Cardiac fibroblast (primary cell): ENCODE measurements around the gene HOXA4.

ENCODE experiments used
- DNase-seq, 2 donors: peaks; one replicate each; pipeline versions ENCODE4 v3.0.0 to v3.0.0-alpha.2; 2010; ENCODE audit warnings: low read depth in 2 of 2
- H3K4me3 ChIP-seq, 2 donors: replicated peaks in 1 of 2; 1 replicate in 1 of 2; 2 replicates in 1 of 2; pipeline ENCODE4 v1.5.1; 2011; ENCODE audit warnings: low read depth in 2 of 2, low read length in 2 of 2, mild to moderate bottlenecking in 2 of 2, moderate library complexity in 1 of 2
- TF ChIP-seq, protein P1 (sequence below): IDR thresholded peaks from one replicate; pipeline ENCODE4 v1.5.1; 2011; ENCODE audit warnings: low read depth, mild to moderate bottlenecking, low read length, inconsistent platforms

Gene HOXA4

DNA sequence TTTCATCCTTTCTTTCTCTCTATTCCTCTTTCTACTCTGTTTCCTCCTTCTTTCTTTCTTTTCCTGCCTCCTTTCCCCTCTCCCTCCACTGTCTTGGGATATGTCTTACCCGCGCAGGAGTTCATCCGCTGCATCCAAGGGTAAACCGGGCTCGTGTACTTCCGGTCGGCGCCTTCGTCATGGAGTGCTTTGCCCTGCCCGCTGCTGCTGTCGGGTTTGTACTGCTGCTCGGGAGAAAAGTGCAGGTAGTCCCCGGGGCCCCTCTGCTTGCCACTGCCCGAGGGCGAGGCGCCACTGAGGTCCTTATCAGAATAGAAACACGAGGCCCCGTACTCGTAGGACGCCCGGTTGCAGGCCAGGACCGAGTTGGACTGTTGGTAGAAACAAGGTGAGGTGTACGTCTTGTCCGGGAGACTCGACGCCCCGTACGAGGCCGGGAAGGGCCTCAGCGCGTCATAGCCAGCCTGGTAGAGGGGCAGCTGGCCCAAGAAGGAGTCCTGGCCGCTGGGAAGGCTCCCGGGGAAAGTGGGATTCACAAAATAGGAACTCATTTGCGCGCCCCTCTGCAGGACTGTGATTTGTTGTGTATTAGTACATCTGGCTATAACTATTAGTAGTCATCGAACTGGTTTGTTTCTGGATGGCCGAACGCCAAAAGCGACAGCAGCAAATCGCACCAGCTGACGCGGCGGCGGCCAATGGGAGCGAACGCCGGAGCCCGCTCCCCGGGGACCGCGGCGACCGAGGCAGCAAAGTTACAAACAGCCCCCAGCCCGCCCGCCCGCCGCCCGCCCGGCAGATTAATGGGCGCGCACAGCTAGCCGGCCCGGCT is 16.9 kb upstream of the HOXA4 start, which contains the start of gene HOXA6:
Gene HOXA6 (minus strand): TSS at position 576 of the 832 bp plus-strand sequence. CDS start 25 bp downstream, at position 551.
- H3K4me3 ChIP-seq: no peak within 1 kb of the TSS
- no peak for DNase-seq
- TF ChIP-seq, protein P1, sequence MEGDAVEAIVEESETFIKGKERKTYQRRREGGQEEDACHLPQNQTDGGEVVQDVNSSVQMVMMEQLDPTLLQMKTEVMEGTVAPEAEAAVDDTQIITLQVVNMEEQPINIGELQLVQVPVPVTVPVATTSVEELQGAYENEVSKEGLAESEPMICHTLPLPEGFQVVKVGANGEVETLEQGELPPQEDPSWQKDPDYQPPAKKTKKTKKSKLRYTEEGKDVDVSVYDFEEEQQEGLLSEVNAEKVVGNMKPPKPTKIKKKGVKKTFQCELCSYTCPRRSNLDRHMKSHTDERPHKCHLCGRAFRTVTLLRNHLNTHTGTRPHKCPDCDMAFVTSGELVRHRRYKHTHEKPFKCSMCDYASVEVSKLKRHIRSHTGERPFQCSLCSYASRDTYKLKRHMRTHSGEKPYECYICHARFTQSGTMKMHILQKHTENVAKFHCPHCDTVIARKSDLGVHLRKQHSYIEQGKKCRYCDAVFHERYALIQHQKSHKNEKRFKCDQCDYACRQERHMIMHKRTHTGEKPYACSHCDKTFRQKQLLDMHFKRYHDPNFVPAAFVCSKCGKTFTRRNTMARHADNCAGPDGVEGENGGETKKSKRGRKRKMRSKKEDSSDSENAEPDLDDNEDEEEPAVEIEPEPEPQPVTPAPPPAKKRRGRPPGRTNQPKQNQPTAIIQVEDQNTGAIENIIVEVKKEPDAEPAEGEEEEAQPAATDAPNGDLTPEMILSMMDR: no peak

DNA sequence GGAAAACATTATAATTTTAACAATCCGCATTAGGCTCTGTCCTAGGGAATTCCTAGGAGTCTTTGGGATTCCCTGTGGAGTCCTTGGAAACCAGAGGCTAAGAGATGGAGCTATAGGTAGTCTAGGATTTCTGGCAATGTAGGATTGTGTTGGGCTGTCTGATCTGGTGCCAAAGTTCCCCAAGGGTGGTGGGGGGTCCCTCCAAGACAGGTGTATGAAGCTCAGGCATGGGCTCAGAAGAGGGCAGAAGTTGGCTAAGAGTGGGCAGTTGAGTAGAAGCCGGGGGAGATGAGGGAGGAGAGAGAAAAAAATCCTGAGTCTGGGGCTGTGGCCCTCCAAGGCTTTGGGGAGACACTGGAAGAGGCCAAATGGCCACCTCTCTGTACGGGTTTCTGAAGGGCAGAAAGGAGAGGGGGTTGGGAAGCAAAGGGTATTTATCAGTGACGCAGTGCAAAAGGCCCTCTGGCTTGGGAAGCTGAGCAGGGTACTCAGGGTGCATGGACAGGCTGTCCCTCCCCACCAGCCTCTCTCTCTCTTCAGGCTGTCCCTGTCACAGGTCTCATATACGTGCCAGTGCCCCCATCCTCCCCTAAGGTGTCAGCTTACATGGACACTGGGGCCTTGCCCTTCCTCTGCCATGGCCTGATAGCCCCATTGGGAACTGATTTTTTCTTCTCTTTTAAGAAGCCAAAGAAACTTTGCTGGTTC is 16.1 kb upstream of the HOXA4 start:
- TF ChIP-seq, protein P1: no peak
- H3K4me3 ChIP-seq: no peak overlapping the region
- no peak for DNase-seq

DNA sequence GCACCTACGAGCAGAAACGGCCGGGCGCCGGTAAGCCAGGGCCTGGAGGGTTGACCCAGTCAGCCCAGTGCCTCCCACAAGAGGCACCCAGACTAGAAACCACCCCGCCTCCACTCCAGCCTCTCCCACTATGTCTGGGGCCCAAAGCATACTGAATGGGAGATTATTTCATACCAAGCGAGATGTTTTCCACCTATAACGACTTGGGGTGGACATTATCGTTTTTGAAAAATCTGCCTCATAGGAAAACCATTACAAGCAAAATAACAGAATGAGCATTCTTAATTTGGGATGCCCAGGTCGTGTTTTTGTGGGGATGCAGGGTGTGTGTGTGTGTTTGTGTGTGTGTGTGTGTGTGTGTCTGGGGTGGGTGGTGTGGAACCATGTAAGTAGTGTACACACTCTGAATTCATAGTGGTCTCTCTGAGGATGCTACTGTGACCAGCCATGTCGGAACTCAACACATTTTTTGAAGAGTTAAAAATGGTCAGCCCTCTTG is 15.4 kb upstream of the HOXA4 start:
- H3K4me3 ChIP-seq: no peak overlapping the region
- DNase-seq: no peak
- TF ChIP-seq, protein P1: no peak

DNA sequence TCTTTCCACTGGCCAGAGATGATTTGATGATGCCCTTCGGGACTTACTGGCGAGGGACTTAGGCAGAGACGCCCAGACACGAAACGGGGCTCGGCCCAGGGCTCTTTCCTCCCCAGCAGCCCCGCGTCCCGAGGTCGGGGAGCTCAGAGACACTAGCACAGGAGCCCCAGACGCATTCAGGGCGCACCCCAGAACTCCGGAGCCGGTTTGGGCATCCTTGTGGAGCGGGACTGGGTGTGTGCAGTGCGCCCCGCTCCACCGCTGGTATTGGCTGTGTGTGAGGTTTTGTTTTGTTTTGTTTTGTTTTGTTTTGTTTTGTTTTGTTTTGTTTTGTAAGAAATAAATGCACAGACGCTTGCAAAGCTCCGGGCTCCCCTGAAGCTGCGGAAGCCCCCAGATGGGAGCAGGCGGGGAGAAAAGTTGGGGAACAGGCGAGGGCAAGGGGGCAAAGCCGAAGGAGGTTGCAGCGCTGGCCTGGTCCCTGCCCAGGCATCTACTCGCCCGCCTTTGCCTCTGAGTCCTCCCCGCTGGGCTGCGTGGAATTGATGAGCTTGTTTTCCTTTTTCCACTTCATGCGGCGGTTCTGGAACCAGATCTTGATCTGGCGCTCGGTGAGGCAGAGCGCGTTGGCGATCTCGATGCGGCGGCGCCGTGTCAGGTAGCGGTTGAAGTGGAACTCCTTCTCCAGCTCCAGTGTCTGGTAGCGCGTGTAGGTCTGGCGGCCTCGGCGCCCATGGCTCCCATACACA is 14.8 kb upstream of the HOXA4 start:
- no peak overlapping the region for H3K4me3 ChIP-seq
- TF ChIP-seq, protein P1: no peak
- no peak for DNase-seq

DNA sequence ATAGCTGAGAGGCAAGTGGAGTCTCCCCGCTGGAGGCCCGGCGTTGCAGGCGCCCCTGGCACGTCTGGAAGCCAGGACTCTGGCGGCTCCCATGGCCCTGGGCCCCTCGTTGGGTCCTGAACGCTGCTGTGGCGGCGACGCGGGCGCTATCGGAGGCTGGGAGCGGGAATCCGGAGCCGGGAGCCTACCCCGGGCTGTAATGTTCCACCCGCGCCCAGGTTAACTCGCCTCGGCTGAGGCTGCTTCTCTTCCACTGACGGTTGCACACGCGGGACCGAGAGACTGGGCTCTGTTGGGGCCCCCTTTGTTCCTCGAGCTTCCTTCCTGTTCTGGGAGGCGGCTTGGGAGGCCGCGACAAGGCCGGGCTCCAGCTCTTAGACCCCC is 14.2 kb upstream of the HOXA4 start:
- no peak overlapping the region for H3K4me3 ChIP-seq
- TF ChIP-seq, protein P1: no peak
- DNase-seq: no peak

DNA sequence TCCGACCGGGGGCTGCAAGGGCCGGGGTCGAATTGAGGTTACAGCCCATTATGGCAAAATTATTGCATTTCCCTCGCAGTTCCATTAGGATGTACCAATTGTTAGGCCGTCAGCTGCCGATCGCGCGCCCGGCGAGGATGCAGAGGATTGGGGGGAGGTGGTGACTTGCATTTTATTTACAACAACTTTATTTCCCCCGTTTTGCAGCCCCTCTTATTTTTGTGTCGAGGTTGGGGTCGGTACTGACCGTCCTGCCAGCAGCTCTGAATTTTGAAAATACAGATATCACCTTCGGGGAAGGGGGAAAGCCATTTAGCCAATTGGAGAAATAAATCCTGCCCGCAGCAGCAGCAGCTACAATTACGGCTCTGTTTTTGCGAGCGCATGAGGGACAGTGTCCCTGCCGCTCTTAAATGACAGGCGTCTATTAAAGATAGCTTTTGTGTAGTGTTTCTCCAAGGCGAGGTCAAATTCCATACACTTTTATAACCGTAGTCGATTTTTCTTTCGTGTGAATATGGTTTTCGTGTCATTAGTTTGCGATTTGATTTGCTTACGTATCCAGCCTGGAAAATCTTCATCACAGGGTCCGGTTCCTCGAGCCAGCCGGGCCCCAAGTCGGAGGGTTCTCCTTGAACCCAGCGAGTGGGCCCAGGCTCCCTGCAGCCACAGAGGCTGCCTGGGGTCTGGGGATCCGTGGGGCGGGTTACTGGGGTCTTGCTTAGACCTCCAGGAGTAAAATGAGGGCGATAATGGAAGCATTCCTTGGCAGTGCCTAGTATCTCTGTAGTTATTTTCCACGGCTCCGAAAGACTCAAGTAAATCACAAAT is 13.6 kb upstream of the HOXA4 start:
- no peak overlapping the region for H3K4me3 ChIP-seq

More for the DNA sequence above, 13.6 kb upstream of the HOXA4 start:
- DNase-seq: no peak
- TF ChIP-seq, protein P1: no peak
